Measurements from ENCODE around the gene GCN1.

Gene GCN1

DNA sequence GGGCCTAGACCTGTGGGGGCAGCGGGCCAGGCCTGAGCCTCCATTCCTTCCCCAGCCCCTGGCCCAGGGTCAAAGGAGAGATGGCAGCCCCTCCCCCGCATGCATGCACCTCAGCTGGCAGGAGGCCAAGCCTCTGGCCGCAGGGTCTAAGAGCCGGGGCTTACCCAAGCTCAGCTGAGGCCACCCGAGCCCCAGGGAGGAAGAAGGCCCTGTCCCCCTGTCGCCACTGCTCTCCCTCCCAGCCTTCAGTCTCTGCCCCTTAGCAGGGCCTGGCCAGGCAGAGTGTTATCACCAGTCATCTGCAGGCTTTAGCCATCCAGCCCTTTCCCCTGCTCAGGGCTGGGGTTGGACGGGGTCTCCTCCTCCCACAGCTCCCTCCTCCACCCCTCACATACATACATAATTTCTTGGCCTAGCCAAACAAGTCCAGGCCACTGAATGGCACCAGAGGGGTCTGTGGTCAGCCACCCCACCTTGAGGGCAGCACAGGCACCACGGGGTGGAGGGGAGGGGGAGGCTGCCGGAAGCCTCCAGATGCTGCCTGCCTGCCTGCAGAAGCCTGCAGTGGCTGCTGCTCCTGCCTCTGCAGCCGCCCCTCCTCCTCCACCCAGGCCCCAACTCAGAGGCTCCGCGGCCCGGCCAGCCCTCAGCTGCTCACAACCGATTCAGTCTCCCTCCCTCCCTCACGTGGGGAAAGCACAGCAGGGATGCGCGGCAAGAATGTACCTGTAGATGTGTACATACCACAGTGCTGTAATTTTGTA lies 100.7 kb downstream of the GCN1 start:
- DNase-seq (ENCODE audit: low read depth): no peak

DNA sequence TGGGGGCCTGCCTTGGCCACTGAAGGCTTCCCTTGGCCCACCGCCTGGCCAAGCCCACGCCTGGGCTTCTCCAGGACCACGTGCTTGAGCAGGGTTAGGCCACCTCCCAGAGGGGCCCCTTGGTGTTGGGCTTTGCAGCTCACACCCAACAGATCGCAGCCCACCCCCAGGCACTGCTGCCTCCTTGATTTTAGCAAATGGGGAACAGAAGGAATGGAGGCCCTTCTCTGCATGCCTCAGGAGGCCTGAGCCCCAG lies 101.3 kb downstream of the GCN1 start:
- no peak for DNase-seq (ENCODE audit: low read depth)

DNA sequence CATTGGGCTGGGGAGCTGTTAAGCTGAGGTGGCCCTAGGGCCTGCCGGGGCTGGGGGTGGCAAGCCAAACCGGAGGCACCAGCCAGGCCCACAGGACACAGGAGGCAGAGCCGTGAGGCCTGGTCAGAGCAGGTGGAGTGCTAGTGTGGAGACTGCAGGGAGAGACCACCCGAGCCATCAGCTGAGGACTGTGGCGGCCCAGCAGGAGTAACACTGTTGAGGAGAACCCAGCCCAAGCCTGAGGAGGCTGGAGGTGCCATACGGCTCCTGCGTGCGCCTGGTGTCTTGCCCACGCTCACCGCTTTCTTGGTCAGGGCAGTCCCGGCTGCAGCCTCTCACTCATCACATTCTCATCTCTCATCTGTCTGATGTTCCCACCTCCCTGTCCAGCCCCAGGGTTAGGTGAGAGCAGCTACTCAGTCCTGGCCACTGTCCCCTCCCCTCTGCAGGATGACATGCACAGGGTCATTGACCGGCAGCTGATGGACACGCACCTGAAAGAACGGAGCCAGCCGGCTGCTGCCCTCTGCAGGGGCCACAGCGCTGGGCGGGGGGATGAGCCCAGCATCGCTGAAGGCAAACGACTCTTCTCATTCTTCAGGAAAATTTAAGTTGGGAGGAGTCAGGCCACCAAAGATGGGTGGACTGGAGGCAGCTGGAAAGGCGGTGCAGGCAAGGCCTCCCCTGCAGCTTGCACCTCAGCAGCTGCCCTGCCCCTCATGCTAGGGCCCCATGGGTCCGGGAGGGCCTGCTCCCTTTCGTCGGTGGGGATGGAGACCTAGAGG lies 101.8 kb downstream of the GCN1 start:
- DNase-seq (ENCODE audit: low read depth): no peak

DNA sequence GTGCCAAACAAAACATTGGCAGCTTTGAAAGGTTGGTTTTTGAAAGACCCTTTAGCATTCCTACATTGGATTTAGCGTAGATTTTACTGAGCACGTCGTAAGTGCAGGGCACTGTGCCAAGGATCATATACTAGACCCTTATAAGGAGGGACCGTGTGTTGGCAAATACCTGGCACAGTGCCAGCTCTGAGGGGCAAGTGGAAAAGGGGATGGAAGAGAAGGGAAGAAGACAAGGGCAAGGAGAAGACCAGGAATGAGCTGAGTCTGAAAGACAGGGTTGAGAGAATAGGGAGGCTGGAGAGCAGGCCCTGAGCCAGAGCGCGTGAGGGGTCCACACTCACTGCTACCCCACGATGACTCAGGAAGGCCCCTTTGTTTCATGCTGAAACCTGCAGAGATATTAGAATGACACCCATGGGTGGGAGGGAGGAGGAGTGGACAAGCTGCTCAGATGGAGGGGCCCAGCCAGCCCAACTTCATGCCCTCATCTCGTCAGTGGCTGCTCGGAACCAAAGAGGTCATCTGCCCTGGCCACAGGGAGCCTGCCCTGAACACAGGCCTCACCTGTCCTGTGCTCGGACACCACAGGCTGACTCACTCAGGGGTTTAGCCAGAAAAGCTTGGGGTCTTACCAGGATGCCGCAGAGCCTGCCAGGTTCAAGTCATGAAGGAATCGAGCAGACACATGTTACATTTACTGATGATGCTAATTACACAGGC lies 103.0 kb downstream of the GCN1 start:
- DNase-seq (ENCODE audit: low read depth): no peak

DNA sequence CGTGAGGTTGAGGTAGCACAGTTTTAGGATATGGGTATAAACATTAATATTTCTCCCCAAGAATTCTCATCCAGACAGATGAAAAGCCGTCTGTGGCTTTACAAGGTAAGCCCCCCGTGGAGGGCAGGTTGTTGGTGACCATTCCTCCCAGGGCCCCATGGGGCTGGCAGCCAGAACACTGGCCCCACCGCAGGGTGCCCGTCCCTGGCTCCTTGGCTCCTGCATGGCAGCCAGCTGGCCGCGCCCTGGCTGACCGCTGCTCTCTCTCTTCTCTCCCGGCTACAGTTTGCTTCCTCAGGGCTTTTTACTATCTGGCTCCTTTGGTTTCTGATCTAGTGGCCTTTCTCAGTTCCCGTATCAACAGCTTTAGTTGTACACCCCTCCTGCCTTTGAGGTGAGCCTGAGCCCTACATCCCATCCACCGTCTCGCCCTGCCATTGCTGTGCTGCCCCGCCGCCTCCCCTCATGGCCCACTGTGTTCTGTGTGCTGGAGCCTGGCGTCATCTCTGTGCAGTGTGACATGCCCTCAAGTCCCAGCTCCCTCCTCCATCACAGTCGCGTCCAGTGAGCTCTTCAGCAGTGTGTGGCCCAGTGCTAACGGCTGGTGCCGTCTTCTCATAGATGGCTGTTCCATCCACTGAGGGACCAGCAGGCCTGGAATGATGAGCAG lies 103.8 kb downstream of the GCN1 start:
- no peak for DNase-seq (ENCODE audit: low read depth)

DNA sequence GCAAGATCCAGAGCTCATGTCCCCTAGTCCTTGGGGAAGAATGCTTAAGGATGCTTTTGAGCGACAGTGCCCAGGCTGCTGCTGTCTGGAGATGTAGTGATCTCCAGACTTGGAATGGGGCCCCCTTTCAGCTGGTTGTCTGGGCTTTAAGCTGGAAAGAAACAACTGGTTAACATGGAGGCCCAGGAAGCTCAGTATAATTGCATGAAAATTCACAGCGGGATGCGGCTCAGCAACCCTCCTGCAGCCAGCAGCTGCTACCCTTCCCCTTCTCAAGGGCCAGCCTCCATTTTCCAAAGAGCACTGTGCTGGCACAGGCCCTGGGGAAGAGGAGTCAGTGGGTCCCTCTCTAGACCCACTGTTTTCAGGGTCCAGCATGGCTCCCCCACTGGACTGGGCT lies 104.3 kb downstream of the GCN1 start:
- DNase-seq (ENCODE audit: low read depth): no peak

DNA sequence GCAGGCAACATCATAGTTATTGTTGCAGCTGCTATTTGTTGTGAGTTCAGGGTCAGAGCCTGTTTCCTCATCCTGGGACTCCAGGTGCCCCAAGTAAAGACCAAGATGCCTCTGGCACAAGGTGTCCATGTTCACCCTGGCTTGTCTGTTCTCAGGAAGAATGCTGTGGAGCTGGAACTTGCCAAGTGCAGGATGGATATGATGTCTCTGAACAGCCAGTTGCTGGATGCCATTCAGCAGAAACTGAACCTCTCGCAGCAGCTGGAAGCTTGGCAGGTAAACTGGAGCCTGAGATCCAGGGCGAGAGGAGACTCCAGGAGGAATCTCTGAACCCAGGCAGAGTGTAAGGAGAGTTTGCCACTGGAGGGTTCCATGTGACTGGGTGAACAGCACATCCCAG lies 104.7 kb downstream of the GCN1 start:
- no peak for DNase-seq (ENCODE audit: low read depth)

DNA sequence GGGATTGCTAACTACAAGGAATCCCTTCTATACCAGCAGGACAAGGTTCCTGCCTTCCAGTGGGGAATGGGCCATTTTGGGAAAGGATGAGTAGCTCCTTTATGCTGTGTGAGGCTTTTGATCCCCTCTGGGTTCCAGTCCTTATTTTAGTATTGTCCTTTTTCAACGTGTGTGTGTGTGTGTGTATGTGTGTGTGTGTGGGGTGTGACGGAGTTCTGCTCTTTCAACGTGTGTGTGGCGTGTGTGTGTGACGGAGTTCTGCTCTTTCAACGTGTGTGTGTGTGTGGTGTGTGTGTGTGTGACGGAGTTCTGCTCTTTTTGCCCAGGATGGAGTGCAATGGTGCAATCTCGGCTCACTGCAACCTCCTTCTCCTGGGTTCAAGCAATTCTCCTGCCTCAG lies 105.4 kb downstream of the GCN1 start:
- no peak for DNase-seq (ENCODE audit: low read depth)

DNA sequence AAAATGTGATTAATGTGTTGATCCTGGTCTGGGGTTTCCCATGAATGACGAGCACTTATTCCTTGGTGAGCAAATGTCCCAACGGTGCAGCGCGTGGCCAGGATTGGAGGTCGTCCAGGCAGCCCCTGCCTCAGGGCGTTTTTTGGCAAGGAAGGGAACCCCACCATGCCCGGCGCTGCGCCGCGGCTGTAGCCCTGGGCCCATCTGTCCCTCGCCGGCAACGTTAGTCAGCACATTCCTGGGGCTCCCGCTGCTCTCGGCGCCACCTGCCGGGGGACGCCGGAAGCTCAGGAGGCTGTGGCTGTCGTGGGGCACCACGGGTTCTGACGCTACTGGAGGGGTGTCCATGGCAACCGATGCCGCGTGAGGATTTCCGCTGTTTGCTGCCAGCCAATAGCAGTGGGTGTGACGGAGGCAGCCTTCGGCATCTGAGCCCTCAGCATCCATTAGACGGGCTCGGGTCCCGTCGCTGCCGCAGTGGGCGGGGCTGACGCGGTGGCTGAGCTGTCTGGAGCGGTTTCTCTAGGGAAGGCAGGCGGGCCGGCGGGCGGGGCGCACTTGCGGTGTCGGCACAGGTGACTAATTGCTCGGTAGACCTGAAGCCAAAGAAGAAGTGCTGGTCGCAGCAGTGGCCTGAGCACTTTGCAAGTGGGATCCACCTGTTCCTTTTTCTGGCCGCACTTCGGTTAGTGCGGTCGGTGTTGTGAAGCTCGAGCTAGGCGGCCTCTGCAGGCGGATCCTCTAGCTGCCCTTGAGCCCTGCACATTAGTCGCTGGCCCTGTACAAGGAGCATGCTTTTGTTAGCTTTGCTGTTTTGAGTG lies 107.5 kb downstream of the GCN1 start:
- peak; percentile 99 for DNase-seq (ENCODE audit: low read depth)

DNA sequence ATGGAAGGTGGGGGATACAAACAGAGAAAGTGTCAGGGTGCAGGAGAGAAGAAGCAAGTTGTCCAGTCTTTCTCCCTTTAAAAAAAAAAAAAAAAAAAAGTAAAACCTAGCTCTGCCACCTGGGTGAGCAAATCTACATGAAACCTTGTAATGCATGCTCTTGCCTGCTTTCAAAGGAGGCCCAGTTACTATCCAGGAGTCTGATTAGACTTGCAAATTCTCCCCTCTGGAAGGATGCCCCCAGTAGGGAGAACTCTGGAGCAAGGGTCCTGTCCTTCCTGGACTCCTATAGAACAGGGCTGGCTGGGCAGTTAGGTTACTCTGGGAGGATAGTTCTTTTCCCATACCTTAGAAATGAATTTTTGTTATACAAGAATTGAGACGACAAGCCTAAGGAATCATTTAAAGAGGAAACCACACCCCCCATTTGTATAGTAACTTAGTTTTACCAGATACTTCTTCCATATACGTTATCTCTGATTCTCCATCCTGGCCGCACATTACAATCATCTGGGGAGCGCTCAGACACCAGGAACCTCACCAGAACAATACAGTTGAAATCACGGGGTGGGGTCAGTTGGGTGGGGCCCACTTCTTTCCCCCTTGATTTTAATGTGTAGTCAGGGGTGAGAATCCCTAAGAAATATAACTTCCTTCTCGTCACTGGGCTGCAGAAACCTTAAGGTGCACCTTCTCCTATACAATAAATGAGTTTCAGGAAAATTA lies 108.4 kb downstream of the GCN1 start:
- DNase-seq (ENCODE audit: low read depth): no peak

DNA sequence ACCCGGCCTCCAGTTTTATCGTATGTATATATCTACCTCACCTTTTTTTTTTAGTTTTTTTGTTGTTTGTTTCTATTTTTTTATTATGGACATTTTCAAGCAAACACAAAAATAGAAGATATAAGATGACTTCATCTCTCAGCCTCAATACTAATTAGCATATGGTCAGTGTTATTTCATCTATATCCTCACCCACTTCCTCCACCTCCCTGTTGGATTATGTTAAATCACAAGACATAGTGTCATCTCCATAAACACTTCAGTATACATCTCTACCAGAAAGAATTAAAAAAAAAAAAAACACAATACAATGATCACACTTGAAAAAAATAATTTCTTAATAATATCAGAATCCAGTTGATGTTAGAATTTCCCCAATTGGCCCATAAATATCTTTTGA lies 112.9 kb downstream of the GCN1 start:
- no peak for DNase-seq (ENCODE audit: low read depth)

DNA sequence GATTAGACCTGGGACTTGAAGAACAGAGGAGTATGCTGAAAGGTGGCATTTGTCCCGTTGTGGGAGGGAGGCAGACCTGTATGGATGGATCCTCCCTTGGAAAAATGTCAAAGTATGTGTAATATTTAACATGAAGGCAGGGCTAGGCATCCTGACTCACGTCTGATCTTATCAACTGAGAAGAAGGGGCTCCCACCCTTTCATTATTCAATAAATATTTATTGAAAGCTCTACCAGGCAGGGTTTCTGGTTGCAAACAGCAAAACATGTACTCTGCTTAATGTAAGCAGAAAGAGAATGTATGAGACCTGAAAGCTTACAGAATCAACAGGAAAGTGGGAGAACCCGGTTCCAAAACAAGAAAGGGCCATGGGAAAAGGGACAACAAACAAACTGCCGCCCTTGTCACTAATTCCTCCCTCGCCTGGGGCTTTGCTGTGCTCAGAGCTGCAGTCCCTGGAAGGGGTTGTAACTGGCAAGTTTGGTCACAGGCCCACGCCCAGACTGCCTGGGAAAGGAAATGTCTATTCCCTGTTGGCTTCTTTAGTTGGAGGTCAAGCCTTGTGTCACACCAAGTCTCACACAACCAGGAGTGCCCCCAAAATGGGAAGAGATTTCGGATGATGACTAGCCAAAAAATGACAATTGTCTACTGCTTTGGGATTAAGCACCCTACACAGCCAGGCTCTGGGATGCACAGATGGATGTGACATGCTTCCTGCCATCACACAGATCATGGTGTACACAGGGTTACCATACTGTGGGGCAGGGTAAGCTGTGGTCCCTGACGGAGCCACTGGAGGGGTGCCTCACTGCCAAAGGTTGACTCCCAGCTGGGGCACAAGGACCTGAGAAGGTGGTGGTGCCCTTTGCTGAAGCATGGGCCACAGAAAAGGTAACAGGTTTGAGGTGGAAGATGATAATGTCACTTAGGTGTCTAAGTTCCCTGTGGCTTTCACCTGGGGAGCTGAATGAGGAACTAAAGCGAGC lies 114.8 kb downstream of the GCN1 start:
- DNase-seq (ENCODE audit: low read depth): no peak

DNA sequence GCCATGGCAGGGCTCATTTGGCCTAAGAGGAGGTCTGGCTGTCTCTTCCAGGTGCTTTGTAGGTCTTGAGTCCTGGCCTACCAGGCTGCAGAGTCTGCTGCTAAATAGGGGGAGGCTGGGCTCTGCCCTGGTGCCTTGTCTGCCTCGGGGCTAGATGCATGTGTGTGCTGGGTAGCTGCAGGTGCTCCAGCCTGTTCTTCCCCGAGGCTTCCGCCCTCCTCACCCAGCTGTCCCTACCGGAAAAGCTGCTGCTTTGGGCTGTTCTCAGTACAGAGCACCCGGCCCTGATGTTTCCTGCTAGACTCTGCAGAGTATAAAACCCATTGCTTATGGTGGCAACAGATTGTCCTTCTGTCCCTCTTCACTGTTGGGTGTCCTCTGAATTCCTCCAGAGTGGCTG lies 115.6 kb downstream of the GCN1 start:
- no peak for DNase-seq (ENCODE audit: low read depth)

DNA sequence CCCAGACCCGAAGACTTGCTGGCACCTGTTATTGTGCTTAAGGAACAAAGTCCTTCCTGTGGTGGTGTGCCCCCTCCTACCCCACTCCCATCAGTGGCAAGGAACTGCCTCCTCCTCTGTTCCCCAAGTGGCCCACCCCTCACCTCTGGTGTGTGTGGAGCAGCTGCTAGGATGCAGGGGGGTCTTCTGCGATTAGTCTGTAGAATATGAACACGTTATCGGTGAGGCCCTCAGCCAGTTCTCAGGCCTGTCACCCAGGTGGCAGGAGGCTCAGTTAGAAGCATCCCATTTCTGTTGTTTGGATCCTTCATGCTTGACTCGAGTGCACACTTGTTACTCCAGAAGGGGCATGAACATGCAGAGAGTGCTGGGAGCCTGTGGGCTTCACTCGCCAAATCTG lies 117.3 kb downstream of the GCN1 start:
- DNase-seq (ENCODE audit: low read depth): no peak

All from stimulated activated CD8-positive, alpha-beta memory T cell treated with anti-CD3 and anti-CD28 coated beads, Interleukin-12 subunit alpha, Interleukin-12 subunit beta, amount 100 ng/mL, for 4 hours (primary cell).